ENCODE results near the gene TTC28. TPM values are rescaled to one million over a fixed set of nuclear protein-coding genes. Genes with fewer than 3 reads are reported as not detected.
"Not testable (repeated sequence)": the region's sequence is repeated elsewhere in the genome, so short reads cannot be mapped to it uniquely, and the experiment has no call there.

Gene TTC28
- total RNA-seq, 2 experiments from 2014 or later = 1.2 to 3.6 TPM

DNA sequence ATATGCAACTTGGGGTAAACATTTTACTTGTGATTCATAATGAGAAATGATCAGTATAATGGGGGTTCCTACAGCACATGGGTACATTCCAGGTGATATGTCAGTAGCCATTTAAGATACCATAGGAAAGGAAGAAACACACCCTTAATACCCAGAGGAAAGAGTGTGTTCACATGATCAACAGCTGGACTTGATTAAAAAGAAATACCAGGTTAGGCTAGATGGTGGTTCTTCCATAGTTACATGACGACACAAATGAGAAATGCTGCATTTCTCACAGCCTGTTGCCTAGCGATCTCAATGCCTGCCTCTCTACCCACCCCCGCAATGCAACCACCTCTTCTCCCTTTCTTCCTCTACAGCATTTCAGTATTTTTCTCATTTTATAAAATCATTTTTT lies 96.8 kb downstream of the TTC28 start:
- H3K4me1 Mint-ChIP-seq = no peaks in the 10 kb centered on the region
- H3K27me3 Mint-ChIP-seq = peaks cover 24% of the 10 kb centered on the region
- DNase-seq = no peak
- no peaks in the 10 kb centered on the region for H3K36me3 Mint-ChIP-seq
- no peak overlapping the region for H3K4me3 Mint-ChIP-seq
- no peak for ATAC-seq
- CTCF ChIA-PET = interaction anchor here (0.5 kb wide), 1 partner anchor 551 kb away, joined by 3 read pairs; no protein-coding TSS in a partner anchor
- H3K27ac Mint-ChIP-seq = no peak overlapping the region
- no peaks in the 10 kb centered on the region for H3K9me3 Mint-ChIP-seq (ENCODE audit: low read depth)

DNA sequence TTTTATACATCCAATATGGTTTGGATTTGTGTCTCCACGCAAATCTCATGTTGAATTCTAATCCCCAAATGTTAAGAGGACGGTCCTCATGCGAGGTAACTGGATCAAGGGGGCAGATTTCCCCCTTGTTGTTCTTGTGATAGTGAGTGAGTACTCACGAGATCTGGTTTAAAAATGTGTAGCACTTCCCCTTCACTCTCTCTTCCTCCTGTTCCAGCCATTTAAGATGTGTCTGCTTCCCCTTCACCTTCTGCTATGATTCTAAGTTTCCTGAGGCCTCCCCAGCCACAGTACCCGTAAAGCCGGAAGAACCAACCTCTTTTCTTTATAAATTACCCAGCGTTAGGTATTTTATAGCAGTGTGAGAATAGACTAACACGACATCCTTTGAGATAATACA lies 98.6 kb downstream of the TTC28 start:
- CTCF ChIA-PET = no interaction called here
- DNase-seq (no peak), ATAC-seq (no peak)
- no peaks in the 10 kb centered on the region for H3K9me3 Mint-ChIP-seq (ENCODE audit: low read depth)
- H3K4me3 Mint-ChIP-seq = no peak overlapping the region
- H3K4me1 Mint-ChIP-seq = no peaks in the 10 kb centered on the region
- H3K27ac Mint-ChIP-seq = no peak overlapping the region
- H3K36me3 Mint-ChIP-seq = no peaks in the 10 kb centered on the region
- peaks cover 42% of the 10 kb centered on the region for H3K27me3 Mint-ChIP-seq

DNA sequence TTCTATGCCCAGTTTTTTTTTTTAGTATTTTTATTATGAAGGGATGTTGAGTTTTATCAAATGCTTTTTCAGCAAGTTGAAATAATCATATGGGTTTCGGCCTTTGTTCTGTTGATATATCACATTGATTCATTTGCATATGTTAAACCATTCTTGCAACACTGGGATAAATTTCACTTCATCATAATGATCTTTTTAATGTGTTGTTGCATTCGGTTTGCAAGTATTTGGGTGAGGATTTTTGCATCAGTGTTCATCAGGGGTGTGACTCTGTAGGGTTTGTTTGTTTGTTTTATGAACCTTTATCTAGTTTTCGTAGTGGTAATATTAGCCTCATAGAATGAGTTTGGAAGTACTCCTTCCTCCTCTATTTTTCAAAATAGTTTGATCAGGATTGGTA lies 103.5 kb downstream of the TTC28 start:
- Mint-ChIP-seq H3K4me1 (no peaks in the 10 kb centered on the region), H3K9me3 (ENCODE audit: low read depth) (no peaks in the 10 kb centered on the region), H3K4me3 (no peak overlapping the region), H3K36me3 (no peaks in the 10 kb centered on the region), H3K27me3 (peaks cover 50% of the 10 kb centered on the region), H3K27ac (no peak overlapping the region)
- ATAC-seq (no peak), DNase-seq (no peak)
- CTCF ChIA-PET = no interaction called here

DNA sequence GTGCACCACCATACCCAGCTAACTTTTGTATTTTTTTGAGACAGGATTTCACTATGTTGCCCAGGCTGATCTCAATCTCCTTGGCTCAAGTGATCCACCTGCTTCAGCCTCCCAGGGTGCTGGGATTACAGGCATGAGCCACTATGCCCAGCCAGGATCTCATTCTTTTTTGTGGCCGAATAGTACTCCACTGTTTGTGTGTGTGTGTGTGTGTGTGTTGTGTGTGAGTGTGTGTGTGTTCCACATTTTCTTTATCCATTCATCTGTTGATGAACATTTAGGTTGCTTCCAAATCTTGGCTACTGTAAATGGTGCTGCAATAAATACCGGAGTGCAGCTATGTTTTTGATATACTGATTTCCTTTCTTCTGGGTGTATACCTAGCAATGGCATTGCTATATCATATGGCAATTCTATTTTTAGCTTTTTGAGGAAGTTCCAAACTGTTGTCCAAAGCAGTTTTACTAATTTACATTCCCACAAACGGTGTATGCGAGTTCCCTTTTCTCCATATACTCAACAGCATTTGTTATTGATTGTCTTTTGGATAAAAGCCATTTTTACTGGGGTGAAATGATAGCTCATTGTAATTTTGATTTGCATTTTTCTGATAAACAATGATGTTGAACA lies 105.4 kb downstream of the TTC28 start:
- Mint-ChIP-seq H3K4me3 (no peak overlapping the region), H3K9me3 (ENCODE audit: low read depth) (no peaks in the 10 kb centered on the region), H3K36me3 (no peaks in the 10 kb centered on the region), H3K27ac (no peak overlapping the region), H3K27me3 (peaks cover 55% of the 10 kb centered on the region), H3K4me1 (no peaks in the 10 kb centered on the region)
- no peak for ATAC-seq
- CTCF ChIA-PET = interaction anchor here (0.7 to 1.1 kb wide), 2 partner anchors 8 kb away, joined by 3 to 4 read pairs; no protein-coding TSS in a partner anchor
- DNase-seq = no peak

DNA sequence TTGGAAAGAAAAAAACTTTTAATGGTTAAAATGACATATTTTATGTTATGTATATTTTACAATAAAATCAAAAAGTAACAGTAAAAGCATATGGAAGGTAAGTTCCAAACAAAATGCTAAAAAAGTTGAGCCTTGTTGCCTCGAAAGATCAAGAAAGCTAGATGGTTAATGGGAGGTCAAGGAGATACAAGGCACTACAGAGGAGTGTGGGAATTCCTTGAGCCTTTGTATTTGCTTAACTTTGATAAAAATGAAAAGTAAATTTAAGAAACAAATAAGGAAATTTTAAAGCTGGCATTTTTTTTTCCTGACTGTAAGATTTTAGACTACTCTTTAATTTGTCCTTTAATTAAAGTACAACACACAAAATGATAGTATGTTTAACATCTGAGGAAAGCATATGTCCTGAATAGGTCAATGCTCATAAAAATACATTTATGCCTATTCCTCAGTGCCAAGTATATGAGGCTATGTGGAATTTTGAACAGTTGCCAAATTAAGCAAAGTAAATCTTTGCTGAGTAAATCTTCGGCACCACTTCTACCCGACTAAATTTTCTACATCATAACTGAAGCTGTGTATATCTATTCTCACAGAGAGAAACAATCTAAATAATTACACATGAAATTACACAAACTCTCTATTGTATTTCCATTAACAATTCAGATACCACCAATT lies 108.8 kb downstream of the TTC28 start:
- H3K4me1 Mint-ChIP-seq = no peaks in the 10 kb centered on the region
- CTCF ChIA-PET = no interaction called here
- no peaks in the 10 kb centered on the region for H3K36me3 Mint-ChIP-seq
- H3K4me3 Mint-ChIP-seq = no peak overlapping the region
- H3K27ac Mint-ChIP-seq = no peak overlapping the region
- ATAC-seq = no peak
- H3K27me3 Mint-ChIP-seq = peaks cover 42% of the 10 kb centered on the region
- H3K9me3 Mint-ChIP-seq (ENCODE audit: low read depth) = no peaks in the 10 kb centered on the region
- DNase-seq = no peak

DNA sequence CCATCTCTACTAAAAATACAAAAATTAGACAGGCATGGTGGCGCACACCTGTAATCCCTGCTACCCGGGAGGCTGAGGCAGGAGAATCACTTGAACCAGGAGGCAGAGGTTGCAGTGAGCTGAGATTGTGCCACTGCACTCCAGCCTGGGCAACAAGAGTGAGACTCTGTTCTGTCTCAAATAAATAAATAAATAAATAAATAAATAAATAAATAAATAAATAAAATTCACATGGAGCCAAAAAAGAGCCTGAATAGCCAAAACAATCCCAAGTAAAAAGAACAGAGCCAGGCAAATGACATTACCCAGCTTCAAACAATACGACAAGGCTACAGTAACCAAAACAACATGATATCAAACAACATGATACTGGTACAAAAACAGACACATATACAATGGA lies 110.7 kb downstream of the TTC28 start:
- H3K4me1 Mint-ChIP-seq; ATAC-seq; H3K4me3 Mint-ChIP-seq; CTCF ChIA-PET; H3K27ac Mint-ChIP-seq; H3K36me3 Mint-ChIP-seq; DNase-seq; H3K9me3 Mint-ChIP-seq (ENCODE audit: low read depth): not testable (repeated sequence)
- H3K27me3 Mint-ChIP-seq = peaks cover 31% of the 10 kb centered on the region

DNA sequence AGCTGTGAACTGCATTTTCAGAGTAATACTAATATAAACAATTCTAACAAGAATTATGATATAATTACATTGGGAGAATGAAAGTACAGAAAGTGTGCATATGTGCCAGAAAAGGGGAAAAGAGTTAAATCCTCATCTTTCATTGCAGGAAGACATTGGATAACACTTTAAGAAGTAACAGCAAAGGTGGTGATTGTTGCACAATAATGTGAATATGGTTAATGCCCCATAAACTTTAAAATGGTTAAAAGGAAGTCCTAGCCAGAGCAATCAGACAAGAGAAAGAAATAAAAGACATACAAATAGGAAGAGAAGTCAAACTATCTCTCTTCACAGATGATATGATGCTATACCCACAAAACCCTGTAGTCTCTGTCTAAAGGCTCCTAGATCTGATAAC lies 111.5 kb downstream of the TTC28 start:
- Mint-ChIP-seq H3K9me3 (ENCODE audit: low read depth) (no peaks in the 10 kb centered on the region), H3K4me3 (no peak overlapping the region), H3K36me3 (no peaks in the 10 kb centered on the region), H3K27me3 (peaks cover 32% of the 10 kb centered on the region), H3K4me1 (no peaks in the 10 kb centered on the region), H3K27ac (no peak overlapping the region)
- ATAC-seq (no peak), DNase-seq (no peak)
- CTCF ChIA-PET = no interaction called here

DNA sequence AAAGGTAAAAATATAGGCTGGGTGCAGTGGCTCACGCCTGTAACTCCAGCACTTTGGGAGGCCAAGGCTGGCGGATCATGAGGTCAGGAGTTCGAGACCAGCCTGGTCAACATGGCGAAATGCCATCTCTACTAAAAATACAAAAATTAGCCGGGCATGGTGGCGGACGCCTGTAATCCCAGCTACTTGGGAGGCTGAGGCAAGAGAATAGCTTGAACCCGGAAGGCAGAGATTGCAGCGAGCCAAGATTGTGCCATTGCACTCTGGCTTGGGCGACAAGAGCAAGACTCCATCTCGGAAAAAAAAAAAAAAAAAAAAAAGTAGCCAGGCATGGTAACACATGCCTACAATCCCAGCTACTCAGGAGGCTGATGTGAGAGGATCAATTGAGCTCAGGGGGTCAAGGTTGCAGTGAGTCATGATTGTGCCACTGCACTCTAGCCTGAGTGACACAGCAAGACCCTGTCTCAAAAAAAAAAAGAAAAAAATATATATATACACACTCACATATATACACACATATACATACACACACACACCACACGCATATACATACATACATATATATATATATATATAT lies 112.6 kb downstream of the TTC28 start:
- CTCF ChIA-PET; H3K36me3 Mint-ChIP-seq; ATAC-seq; H3K27ac Mint-ChIP-seq; H3K9me3 Mint-ChIP-seq (ENCODE audit: low read depth); H3K4me1 Mint-ChIP-seq; H3K4me3 Mint-ChIP-seq; DNase-seq: not testable (repeated sequence)
- H3K27me3 Mint-ChIP-seq = peaks cover 38% of the 10 kb centered on the region

DNA sequence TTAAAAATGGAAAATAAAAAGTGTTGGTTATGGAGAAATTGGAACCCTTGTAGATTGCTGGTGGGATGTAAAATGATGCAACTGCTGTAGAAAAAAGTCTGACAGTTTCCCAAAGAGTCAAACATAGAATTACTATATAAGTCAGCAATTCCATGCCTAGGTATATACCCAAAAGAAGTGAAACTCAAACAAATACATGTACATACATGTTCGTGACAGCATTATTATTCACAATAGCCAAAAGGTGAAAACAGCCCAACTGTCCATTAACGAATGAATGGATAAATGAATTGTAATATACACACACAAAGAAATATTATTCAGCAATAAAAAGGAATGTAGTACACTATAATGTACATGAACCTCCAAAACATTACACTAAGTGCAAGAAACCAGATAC lies 116.0 kb downstream of the TTC28 start:
- Mint-ChIP-seq H3K4me3 (no peak overlapping the region), H3K4me1 (no peaks in the 10 kb centered on the region), H3K27me3 (peaks cover 37% of the 10 kb centered on the region), H3K27ac (no peak overlapping the region), H3K9me3 (ENCODE audit: low read depth) (no peaks in the 10 kb centered on the region), H3K36me3 (no peaks in the 10 kb centered on the region)
- no peak for DNase-seq
- CTCF ChIA-PET = no interaction called here
- no peak for ATAC-seq

DNA sequence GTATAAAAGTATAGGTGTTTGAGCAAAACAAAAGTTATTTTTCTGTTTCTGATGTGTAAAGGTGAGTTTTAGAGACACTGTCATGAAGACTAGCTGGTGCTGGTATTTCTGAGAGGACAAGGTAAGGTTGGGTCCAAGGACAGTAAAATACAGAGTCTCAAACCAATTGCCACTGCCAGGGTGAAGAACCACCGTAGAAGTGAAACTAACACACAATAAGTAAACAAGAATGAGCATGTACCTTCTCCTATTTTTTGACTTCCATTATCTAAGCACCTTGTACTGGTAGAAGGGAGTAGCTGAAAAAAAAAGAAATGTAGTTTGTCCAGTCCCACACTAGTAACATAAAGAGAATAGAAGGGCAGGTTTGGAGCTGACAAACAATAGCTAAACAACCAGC lies 117.3 kb downstream of the TTC28 start:
- CTCF ChIA-PET = no interaction called here
- ATAC-seq (no peak), DNase-seq (no peak)
- Mint-ChIP-seq H3K4me3 (no peak overlapping the region), H3K27ac (no peak overlapping the region), H3K27me3 (peaks cover 32% of the 10 kb centered on the region), H3K9me3 (ENCODE audit: low read depth) (no peaks in the 10 kb centered on the region), H3K4me1 (no peaks in the 10 kb centered on the region), H3K36me3 (no peaks in the 10 kb centered on the region)

DNA sequence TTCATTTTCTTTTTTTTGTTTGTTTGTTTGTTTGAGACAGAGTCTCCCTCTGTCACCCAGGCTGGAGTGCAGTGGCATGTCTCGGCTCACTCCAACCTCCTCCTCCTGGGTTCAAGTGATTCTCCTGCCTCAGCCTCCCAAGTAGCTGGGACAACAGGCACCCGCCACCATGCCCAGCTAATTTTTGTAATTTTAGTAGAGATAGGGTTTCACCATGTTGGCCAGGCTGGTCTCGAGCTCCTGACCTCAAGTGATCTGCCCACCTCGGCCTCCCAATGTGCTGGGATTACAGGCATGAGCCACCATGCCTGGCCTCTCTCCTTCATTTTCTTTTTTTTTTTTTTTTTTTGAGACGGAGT lies 118.9 kb downstream of the TTC28 start:
- CTCF ChIA-PET, H3K36me3 Mint-ChIP-seq: not testable (repeated sequence)

DNA sequence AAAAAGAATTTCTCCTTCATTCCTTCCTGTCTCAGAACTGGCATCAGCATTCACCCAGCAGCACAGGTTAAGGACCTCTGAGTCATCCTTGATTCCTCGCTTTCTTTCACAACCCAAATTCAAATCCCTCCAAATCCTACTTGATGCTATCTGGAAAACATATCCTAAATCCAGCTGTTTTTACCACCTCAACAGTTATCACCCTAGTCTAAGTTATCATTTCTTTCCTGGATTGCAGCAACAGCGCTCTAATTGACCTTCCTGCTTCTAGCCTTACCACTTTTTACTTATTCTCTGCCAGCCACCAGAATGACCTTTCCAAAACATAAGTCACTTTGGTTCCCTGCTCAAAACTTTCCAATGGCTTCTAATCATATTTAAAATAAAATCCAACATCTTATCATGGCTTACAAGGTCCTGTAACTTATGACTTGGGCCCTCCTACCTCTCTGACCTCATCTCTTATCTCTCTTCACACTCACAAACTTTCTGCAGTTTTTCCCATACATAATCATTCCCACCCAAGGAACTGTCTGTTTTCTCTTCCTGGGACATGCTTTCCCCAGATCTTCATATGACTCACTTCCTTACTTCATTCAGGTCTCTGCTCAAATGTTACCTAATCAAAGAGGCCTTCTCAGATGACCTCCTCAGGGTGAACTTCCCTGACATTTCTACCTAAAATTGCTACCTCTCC lies 119.4 kb downstream of the TTC28 start:
- CTCF ChIA-PET = interaction anchor here (0.6 kb wide), 1 partner anchor 105 kb away, joined by 3 read pairs; no protein-coding TSS in a partner anchor
- no peak for ATAC-seq
- no peak overlapping the region for H3K4me3 Mint-ChIP-seq
- DNase-seq = no peak
- peaks cover 25% of the 10 kb centered on the region for H3K27me3 Mint-ChIP-seq
- H3K9me3 Mint-ChIP-seq (ENCODE audit: low read depth) = peaks cover under 1% of the 10 kb centered on the region
- H3K27ac Mint-ChIP-seq = no peak overlapping the region
- H3K36me3 Mint-ChIP-seq = no peaks in the 10 kb centered on the region
- H3K4me1 Mint-ChIP-seq = no peaks in the 10 kb centered on the region

More for the DNA sequence above, 118.9 kb downstream of the TTC28 start:
- not testable (repeated sequence) for H3K4me3 Mint-ChIP-seq; H3K9me3 Mint-ChIP-seq (ENCODE audit: low read depth); DNase-seq; ATAC-seq; H3K4me1 Mint-ChIP-seq; H3K27ac Mint-ChIP-seq
- peaks cover 26% of the 10 kb centered on the region for H3K27me3 Mint-ChIP-seq

DNA sequence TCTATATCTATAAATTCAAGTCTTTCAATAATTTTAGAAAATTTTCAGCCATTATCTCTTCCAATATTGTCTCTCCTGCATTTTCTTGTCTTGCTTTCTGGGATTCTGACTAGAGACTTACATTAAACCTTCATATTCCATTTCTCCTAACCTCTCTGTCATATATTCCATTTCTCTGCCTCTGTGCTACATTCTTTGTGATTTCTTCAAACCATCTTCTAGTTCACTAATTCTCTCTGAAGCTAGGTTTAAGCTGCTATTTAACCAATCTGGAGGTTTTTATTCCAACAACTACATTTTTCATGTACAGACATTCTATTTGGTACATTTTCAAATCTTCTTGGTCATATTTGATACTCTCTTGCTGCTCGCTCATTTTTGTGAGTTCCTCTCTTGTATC lies 122.5 kb downstream of the TTC28 start:
- DNase-seq = no peak
- Mint-ChIP-seq H3K4me3 (no peak overlapping the region), H3K27me3 (peaks cover 15% of the 10 kb centered on the region), H3K4me1 (no peaks in the 10 kb centered on the region), H3K9me3 (ENCODE audit: low read depth) (peaks cover 3% of the 10 kb centered on the region), H3K27ac (no peak overlapping the region), H3K36me3 (no peaks in the 10 kb centered on the region)
- ATAC-seq = no peak
- CTCF ChIA-PET = no interaction called here

Data from activated CD8-positive, alpha-beta memory T cell treated with anti-CD3 and anti-CD28 coated beads, Interleukin-2, amount 10 ng/mL, durations not matched to agents 7 days and 5 days (primary cell).